ENCODE data around the gene TBCC.
"Not testable (repeated sequence)": the region's sequence is repeated elsewhere in the genome, so short reads cannot be mapped to it uniquely, and the experiment has no call there.

Gene TBCC

GRCh38 chr6:42745640-42746462, at the start of gene TBCC:
TSS of gene TBCC (minus strand) at chr6:42746103. CDS start at chr6:42746073, 30 bp downstream.
- in situ Hi-C loops (cut with MboI; ENCODE audit: low sequenced_read_pairs) = no loop called here

GRCh38 chr6:42795651-42796050, 49.7 kb upstream of the TBCC start:
- in situ Hi-C loops (cut with MboI; ENCODE audit: low sequenced_read_pairs) = no loop called here

- in situ Hi-C loops (cut with MboI; ENCODE audit: low sequenced_read_pairs) = no loop called here
These were observed 45.9 kb upstream of the TBCC start for GRCh38 chr6:42791706-42792320.

GRCh38 chr6:42790549-42791181, 44.8 kb upstream of the TBCC start:
- in situ Hi-C loops (cut with MboI; ENCODE audit: low sequenced_read_pairs) = no loop called here

GRCh38 chr6:42788671-42789070, 42.8 kb upstream of the TBCC start:
- in situ Hi-C loops (cut with MboI; ENCODE audit: low sequenced_read_pairs) = no loop called here

GRCh38 chr6:42787063-42787472, 41.2 kb upstream of the TBCC start:
- in situ Hi-C loops (cut with MboI; ENCODE audit: low sequenced_read_pairs) = no loop called here

GRCh38 chr6:42786525-42786985, 40.7 kb upstream of the TBCC start:
- in situ Hi-C loops (cut with MboI; ENCODE audit: low sequenced_read_pairs) = no loop called here

- in situ Hi-C loops (cut with MboI; ENCODE audit: low sequenced_read_pairs) = no loop called here
These were observed 39.0 kb upstream of the TBCC start for GRCh38 chr6:42784717-42785498.

- in situ Hi-C loops (cut with MboI; ENCODE audit: low sequenced_read_pairs) = no loop called here
These were observed 38.2 kb upstream of the TBCC start for GRCh38 chr6:42783876-42784642.

- in situ Hi-C loops (cut with MboI; ENCODE audit: low sequenced_read_pairs) = no loop called here
These were observed 37.4 kb upstream of the TBCC start for GRCh38 chr6:42783177-42783875.

- in situ Hi-C loops (cut with MboI; ENCODE audit: low sequenced_read_pairs) = no loop called here
These were observed 36.8 kb upstream of the TBCC start for GRCh38 chr6:42782689-42783176.

GRCh38 chr6:42781796-42782688, 36.1 kb upstream of the TBCC start, which contains the start of gene BICRAL:
TSS of gene BICRAL (plus strand) at chr6:42782052. CDS start at chr6:42822023, 39,971 bp downstream.
- in situ Hi-C loops (cut with MboI; ENCODE audit: low sequenced_read_pairs) = no loop called here

GRCh38 chr6:42781546-42781795, 35.6 kb upstream of the TBCC start:
- in situ Hi-C loops (cut with MboI; ENCODE audit: low sequenced_read_pairs) = no loop called here

- in situ Hi-C loops (cut with MboI; ENCODE audit: low sequenced_read_pairs) = no loop called here
These were observed 33.6 kb upstream of the TBCC start for GRCh38 chr6:42779521-42779920.

GRCh38 chr6:42778122-42778521, 32.2 kb upstream of the TBCC start:
- in situ Hi-C loops (cut with MboI; ENCODE audit: low sequenced_read_pairs) = no loop called here

GRCh38 chr6:42777126-42777822, 31.4 kb upstream of the TBCC start:
- in situ Hi-C loops (cut with MboI; ENCODE audit: low sequenced_read_pairs) = no loop called here

- in situ Hi-C loops (cut with MboI; ENCODE audit: low sequenced_read_pairs) = not testable (repeated sequence)
These were observed 29.1 kb upstream of the TBCC start for GRCh38 chr6:42774821-42775487.

- in situ Hi-C loops (cut with MboI; ENCODE audit: low sequenced_read_pairs) = no loop called here
These were observed 28.3 kb upstream of the TBCC start for GRCh38 chr6:42774201-42774600.

Data from HL-60/S4 (cell line).